Naive thymus-derived CD4-positive, alpha-beta T cell (primary cell): ENCODE results near the gene MBLAC1. TPM values are rescaled to one million over a fixed set of nuclear protein-coding genes. Genes with fewer than 3 reads are reported as not detected.

ENCODE experiments used
- ATAC-seq: fragments of 150-1000 bp; cut with Tn5 transposase; 2 replicates; pipeline ENCODE4 v1.10.0; 2021; ENCODE audit warnings: mild to moderate bottlenecking, moderate library complexity
- CTCF ChIA-PET: fragments of 350-600 bp; sonication (Branson Sonifier 250); formaldehyde crosslinking; loops from one replicate; lab custom pipeline; 2021; ENCODE audit warnings: antibody characterized with exemption; lab: Charles Lee
- POLR2A ChIA-PET: fragments of 350-600 bp; sonication (Branson Sonifier 250); formaldehyde crosslinking; loops from one replicate; lab custom pipeline; 2021; ENCODE audit warnings: antibody characterized with exemption, inconsistent platforms; lab: Charles Lee
- DNase-seq, 9 donors: peaks; one replicate each; pipeline versions ENCODE4 v3.0.0 to v3.0.0-alpha.2; 2020 to 2022; ENCODE audit warnings: mixed read lengths in 1 of 9
- H3K27ac ChIP-seq: one replicate; pipeline ENCODE4 v1.7.0; 2013; ENCODE audit warnings: mild to moderate bottlenecking, low read depth, low read length, moderate library complexity
- H3K27me3 ChIP-seq, 2 donors: one replicate each; pipeline ENCODE4 v1.7.0; 2013; ENCODE audit warnings: low read length in 2 of 2, mild to moderate bottlenecking in 2 of 2, moderate library complexity in 2 of 2; ENCODE audit not compliant: control insufficient read depth in 2 of 2, insufficient read depth in 2 of 2
- H3K36me3 ChIP-seq, 3 experiments: 1 replicate in 2 of 3; 2 replicates in 1 of 3; pipeline ENCODE4 v1.7.0; 2013; ENCODE audit warnings: low read length in 3 of 3, mild to moderate bottlenecking in 3 of 3, moderate library complexity in 1 of 3; ENCODE audit not compliant: insufficient read depth in 3 of 3, control insufficient read depth in 2 of 3
- H3K4me1 ChIP-seq, 2 donors: one replicate each; pipeline ENCODE4 v1.7.0; 2013; ENCODE audit warnings: low read length in 2 of 2, mild to moderate bottlenecking in 2 of 2, moderate library complexity in 1 of 2; ENCODE audit not compliant: control insufficient read depth in 2 of 2, insufficient read depth in 2 of 2
- H3K4me3 ChIP-seq: 2 replicates; pipeline ENCODE4 v1.7.0; 2013; ENCODE audit warnings: mild to moderate bottlenecking, low read length
- H3K9me3 ChIP-seq, 3 experiments: 1 replicate in 2 of 3; 2 replicates in 1 of 3; pipeline ENCODE4 v1.7.0; 2013; ENCODE audit warnings: low read length in 3 of 3; ENCODE audit not compliant: control insufficient read depth in 2 of 3
- H3K27ac Mint-ChIP-seq, 9 donors: one replicate each; pipeline ENCODE4 v1.8.0; 2020 to 2022; ENCODE audit warnings: mixed read lengths in 9 of 9, mild to moderate bottlenecking in 8 of 9, moderate library complexity in 5 of 9, inconsistent platforms in 2 of 9
- H3K27me3 Mint-ChIP-seq, 5 donors: one replicate each; pipeline ENCODE4 v1.8.0; 2021 to 2022; ENCODE audit warnings: mixed read lengths in 5 of 5, mild to moderate bottlenecking in 1 of 5
- H3K36me3 Mint-ChIP-seq, 5 donors: one replicate each; pipeline ENCODE4 v1.8.0; 2020 to 2022; ENCODE audit warnings: mixed read lengths in 5 of 5, mild to moderate bottlenecking in 3 of 5, inconsistent platforms in 1 of 5
- H3K4me1 Mint-ChIP-seq, 7 donors: one replicate each; pipeline ENCODE4 v1.8.0; 2020 to 2022; ENCODE audit warnings: mixed read lengths in 7 of 7, mild to moderate bottlenecking in 3 of 7, inconsistent platforms in 1 of 7
- H3K4me3 Mint-ChIP-seq, 10 donors: one replicate each; pipeline ENCODE4 v1.8.0; 2020 to 2022; ENCODE audit warnings: mild to moderate bottlenecking in 10 of 10, mixed read lengths in 10 of 10, moderate library complexity in 6 of 10, inconsistent platforms in 2 of 10
- H3K9me3 Mint-ChIP-seq, 11 donors: one replicate each; pipeline ENCODE4 v1.8.0; 2020 to 2022; ENCODE audit warnings: mixed read lengths in 11 of 11, mild to moderate bottlenecking in 4 of 11, inconsistent platforms in 1 of 11, moderate library complexity in 1 of 11
- intact Hi-C, 2 donors: fragments of 100-400 bp; cut with micrococcal nuclease; formaldehyde crosslinking; loops; one replicate each; pipeline ENCODE4 v1.15.1; 2023
- polyA plus RNA-seq, 2 donors: library from polyadenylated mRNA; unstranded; fragments of 300-500 nt; fragmentation: Illumina TruSeq; gene quantifications; one replicate each; pipeline ENCODE4 v1.2.3, GENCODE V29; 2021
- total RNA-seq, 6 experiments: library from RNA in 5 of 6; stranded (reverse) in 5 of 6; gene quantifications; 1 replicate in 5 of 6; 2 replicates in 1 of 6; pipeline ENCODE4 v1.2.3 and lab custom pipeline; 2021 to 2026

Gene MBLAC1
- total RNA-seq, result 1 to 10 TPM; 4.5 to 6.3 (median 5.8) TPM
- polyA plus RNA-seq, result 1 to 10 TPM; 1.5 to 2.3 TPM
- total RNA-seq (lab: John Stamatoyannopoulos, UW), result 5.4 reads per million, percentile 25 among the genes with 10 or more reads in this experiment

GRCh38 chr7:100126931-100127865 lies at the start of gene MBLAC1:
TSS of gene MBLAC1 (plus strand) at chr7:100126967. CDS start at chr7:100127396, 429 bp downstream.
- H3K4me3 ChIP-seq, result peak within 1 kb of the TSS; percentile 99
- Mint-ChIP-seq H3K27me3 (no peaks in the 10 kb centered on the region), H3K4me3 (peak within 1 kb of the TSS; percentile 95 to 100 (median 98)), H3K27ac (peak within 1 kb of the TSS; percentile 98 to 100 (median 99)), H3K36me3 (peaks cover 0 to 12% (median 0%) of the 10 kb centered on the region in 5 donors), H3K4me1 (peaks cover 13 to 46% (median 26%) of the 10 kb centered on the region in 7 donors), H3K9me3 (peaks cover 0 to 4% (median 0%) of the 10 kb centered on the region in 11 donors)
- peaks cover 0 to 32% (median 0%) of the 10 kb centered on the region in 3 experiments for H3K36me3 ChIP-seq
- peaks cover 20 to 25% of the 10 kb centered on the region in 2 donors for H3K4me1 ChIP-seq
- ATAC-seq (peak; percentile 95), DNase-seq (peak; percentile 80 to 95 (median 91))
- H3K9me3 ChIP-seq, result no peaks in the 10 kb centered on the region
- CTCF ChIA-PET, result interaction anchor here (0.7 kb wide), 1 partner anchor 149 kb away, joined by 3 read pairs; no protein-coding TSS in a partner anchor
- POLR2A ChIA-PET, result interaction anchor here (0.6 to 7.6 kb wide), 29 partner anchors 9 to 356 kb away, joined by 3 to 107 read pairs (median 5); partner anchors contain the start of genes AP4M1, COPS6, GAL3ST4 and GPC2
- intact Hi-C loops, result loop anchor here (1.0 to 2.0 kb wide), 12 partner anchors 8 to 412 kb away; partner anchors contain the start of genes AP4M1 (in 2 of the 2), CNPY4 (in 2 of the 2), LAMTOR4 (in 2 of the 2) and MCM7 (in 2 of the 2)
- no peaks in the 10 kb centered on the region for H3K27me3 ChIP-seq
- peak within 1 kb of the TSS; percentile 98 for H3K27ac ChIP-seq

GRCh38 chr7:100077205-100077604 lies 49.6 kb upstream of the MBLAC1 start:
- Histone ChIP-seq H3K27ac (no peak overlapping the region), H3K27me3 (no peaks in the 10 kb centered on the region), H3K4me1 (peaks cover 0 to 9% of the 10 kb centered on the region in 2 donors), H3K9me3 (peaks cover 0 to 11% (median 0%) of the 10 kb centered on the region in 3 experiments), H3K4me3 (no peak overlapping the region), H3K36me3 (peaks cover 13 to 64% (median 24%) of the 10 kb centered on the region in 3 experiments)
- no peaks in the 10 kb centered on the region for H3K27me3 Mint-ChIP-seq
- ChIA-PET CTCF (no interaction called here), POLR2A (no interaction called here)
- H3K4me1 Mint-ChIP-seq, result peaks cover 22 to 39% (median 34%) of the 10 kb centered on the region in 7 donors
- ATAC-seq (no peak), DNase-seq (no peak)
- H3K27ac Mint-ChIP-seq, result peak overlapping the region in 2 of 9 donors; percentile 44 to 56
- H3K9me3 Mint-ChIP-seq, result peaks cover under 1 to 13% (median 6%) of the 10 kb centered on the region in 11 donors
- peaks cover 20 to 62% (median 55%) of the 10 kb centered on the region in 5 donors for H3K36me3 Mint-ChIP-seq
- no peak overlapping the region for H3K4me3 Mint-ChIP-seq
- intact Hi-C loops, result no loop called here

GRCh38 chr7:100079024-100079560 lies 47.7 kb upstream of the MBLAC1 start:
- no peak overlapping the region for H3K4me3 ChIP-seq
- H3K27me3 ChIP-seq, result no peaks in the 10 kb centered on the region
- peaks cover 4 to 46% (median 10%) of the 10 kb centered on the region in 3 experiments for H3K36me3 ChIP-seq
- H3K27me3 Mint-ChIP-seq, result peaks cover 0 to 7% (median 0%) of the 10 kb centered on the region in 5 donors
- H3K4me1 ChIP-seq, result peaks cover 5 to 18% of the 10 kb centered on the region in 2 donors
- DNase-seq (no peak), ATAC-seq (no peak)
- ChIA-PET POLR2A (interaction anchor here (0.7 to 0.8 kb wide), 2 partner anchors 54 to 467 kb away, joined by 3 read pairs; no protein-coding TSS in a partner anchor), CTCF (interaction anchor here (0.6 kb wide), 2 partner anchors 9 to 434 kb away, joined by 3 to 6 read pairs; no protein-coding TSS in a partner anchor)
- peak overlapping the region in 8 of 10 donors; percentile 20 to 60 (median 36) for H3K4me3 Mint-ChIP-seq
- peaks cover 30 to 46% (median 41%) of the 10 kb centered on the region in 7 donors for H3K4me1 Mint-ChIP-seq
- no peak overlapping the region for H3K27ac ChIP-seq
- no peaks in the 10 kb centered on the region for H3K9me3 ChIP-seq
- peaks cover 0 to 6% (median 0%) of the 10 kb centered on the region in 11 donors for H3K9me3 Mint-ChIP-seq
- peak overlapping the region in 5 of 9 donors; percentile 9 to 42 (median 26) for H3K27ac Mint-ChIP-seq
- intact Hi-C loops, result no loop called here
- H3K36me3 Mint-ChIP-seq, result peaks cover 11 to 43% (median 37%) of the 10 kb centered on the region in 5 donors

- Histone ChIP-seq H3K36me3 (peaks cover 0 to 26% (median 4%) of the 10 kb centered on the region in 3 experiments), H3K4me3 (peak overlapping the region; percentile 78), H3K4me1 (peaks cover 5 to 18% of the 10 kb centered on the region in 2 donors), H3K9me3 (no peaks in the 10 kb centered on the region), H3K27ac (peak overlapping the region; percentile 82), H3K27me3 (no peaks in the 10 kb centered on the region)
- ChIA-PET CTCF (interaction anchor here (1.5 kb wide), 1 partner anchor 66 kb away, joined by 3 read pairs; the partner anchor contains the start of gene ZKSCAN1), POLR2A (interaction anchor here (0.6 to 1.1 kb wide), 8 partner anchors 9 to 98 kb away, joined by 3 to 9 read pairs (median 3); partner anchors contain the start of genes AP4M1, MCM7 and ZKSCAN1)
- peaks cover 8 to 24% (median 18%) of the 10 kb centered on the region in 5 donors for H3K36me3 Mint-ChIP-seq
- H3K4me3 Mint-ChIP-seq, result peak overlapping the region; percentile 89 to 96 (median 92)
- ATAC-seq (peak; percentile 0), DNase-seq (no peak)
- H3K27ac Mint-ChIP-seq, result peak overlapping the region; percentile 64 to 94 (median 91)
- intact Hi-C loops, result loop anchor here (1.0 to 10.0 kb wide), 24 partner anchors 8 to 1171 kb away; partner anchors contain the start of genes BUD31 (in 2 of the 2), PDAP1 (in 2 of the 2), TRIM4 (in 2 of the 2) and ZCWPW1 (in 2 of the 2)
- H3K9me3 Mint-ChIP-seq, result peaks cover 0 to 3% (median 0%) of the 10 kb centered on the region in 11 donors
- peaks cover 0 to 17% (median 0%) of the 10 kb centered on the region in 5 donors for H3K27me3 Mint-ChIP-seq
- peaks cover 26 to 46% (median 41%) of the 10 kb centered on the region in 7 donors for H3K4me1 Mint-ChIP-seq
These were observed 45.7 kb upstream of the MBLAC1 start for GRCh38 chr7:100080907-100081534.

DNA sequence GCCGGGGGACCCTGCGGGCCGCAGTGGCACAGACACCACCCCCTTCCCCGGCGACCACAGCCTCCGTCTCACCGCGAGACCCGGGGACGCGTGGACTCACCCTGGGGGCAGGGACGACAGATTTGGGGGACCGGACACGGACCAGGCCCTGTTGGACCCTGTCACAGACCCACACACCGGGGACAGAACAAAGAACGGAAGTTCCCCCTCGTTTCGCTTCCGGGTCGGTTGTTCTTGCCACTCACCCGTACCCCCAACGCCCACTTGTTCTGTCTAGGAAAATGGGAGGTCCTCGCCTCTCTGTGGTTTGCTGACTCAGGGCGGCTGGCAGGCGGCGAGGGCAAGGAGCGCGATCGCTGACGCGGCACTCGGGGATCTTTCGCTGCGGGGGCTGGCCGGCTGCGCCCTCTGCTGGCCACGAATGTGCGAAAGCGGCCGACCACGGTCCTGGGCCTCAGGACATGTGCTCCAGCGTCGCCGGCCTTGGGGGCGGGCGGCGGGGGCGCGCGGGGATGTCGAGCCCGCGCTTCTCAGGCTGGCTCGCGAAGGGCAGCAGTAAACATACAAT lies 45.1 kb upstream of the MBLAC1 start, which contains the start of gene ZNF3:
Gene ZNF3 (minus strand): TSS at position 189 of the 568 bp plus-strand sequence. CDS start 4,366 bp downstream, outside the sequence.
- peaks cover 5 to 18% (median 12%) of the 10 kb centered on the region in 5 donors for H3K36me3 Mint-ChIP-seq
- ChIA-PET POLR2A (interaction anchor here (0.7 to 2.0 kb wide), 11 partner anchors 8 to 594 kb away, joined by 3 to 9 read pairs (median 5); partner anchors contain the start of genes AP4M1, MCM7, TRIM4 and ZKSCAN1), CTCF (interaction anchor here (0.7 to 1.5 kb wide), 4 partner anchors 33 to 86 kb away, joined by 3 to 6 read pairs (median 3); partner anchors contain the start of gene ZKSCAN1)
- peak within 1 kb of the TSS; percentile 89 to 96 (median 92) for H3K4me3 Mint-ChIP-seq
- peaks cover 26 to 46% (median 41%) of the 10 kb centered on the region in 7 donors for H3K4me1 Mint-ChIP-seq
- peak; percentile 87 to 98 (median 97) for DNase-seq
- H3K27ac Mint-ChIP-seq, result peak within 1 kb of the TSS; percentile 64 to 98 (median 91)
- peak within 1 kb of the TSS; percentile 82 for H3K27ac ChIP-seq
- no peaks in the 10 kb centered on the region for H3K9me3 ChIP-seq
- no peaks in the 10 kb centered on the region for H3K27me3 ChIP-seq
- ATAC-seq, result peak; percentile 94
- peak within 1 kb of the TSS; percentile 78 for H3K4me3 ChIP-seq
- intact Hi-C loops, result loop anchor here (1.0 to 10.0 kb wide), 26 partner anchors 8 to 1171 kb away; partner anchors contain the start of genes BUD31 (in 2 of the 2), MBLAC1 (in 2 of the 2), PDAP1 (in 2 of the 2) and TRIM4 (in 2 of the 2)
- peaks cover 0 to 19% (median 0%) of the 10 kb centered on the region in 5 donors for H3K27me3 Mint-ChIP-seq
- H3K9me3 Mint-ChIP-seq, result peaks cover 0 to 3% (median 0%) of the 10 kb centered on the region in 11 donors
- H3K4me1 ChIP-seq, result peaks cover 5 to 18% of the 10 kb centered on the region in 2 donors
- peaks cover 0 to 20% (median 4%) of the 10 kb centered on the region in 3 experiments for H3K36me3 ChIP-seq
